22Rv1 (cell line): Measurements from ENCODE around the gene PDCL3.

Experiments used
- H3K27ac ChIP-seq: fragments of 450-650 bp; 2 replicates; pipeline ENCODE4 v1.5.1; 2017
- ZFX ChIP-seq: fragments of 450-650 bp; IDR thresholded peaks from 2 replicates; pipeline ENCODE4 v1.6.1; 2017; ENCODE audit warnings: antibody characterized with exemption, borderline replicate concordance
- TF ChIP-seq, protein P1 (sequence below): fragments of 450-650 bp; IDR thresholded peaks from 2 replicates; pipeline ENCODE4 v1.5.1; 2017; ENCODE audit warnings: mild to moderate bottlenecking

Gene PDCL3

DNA sequence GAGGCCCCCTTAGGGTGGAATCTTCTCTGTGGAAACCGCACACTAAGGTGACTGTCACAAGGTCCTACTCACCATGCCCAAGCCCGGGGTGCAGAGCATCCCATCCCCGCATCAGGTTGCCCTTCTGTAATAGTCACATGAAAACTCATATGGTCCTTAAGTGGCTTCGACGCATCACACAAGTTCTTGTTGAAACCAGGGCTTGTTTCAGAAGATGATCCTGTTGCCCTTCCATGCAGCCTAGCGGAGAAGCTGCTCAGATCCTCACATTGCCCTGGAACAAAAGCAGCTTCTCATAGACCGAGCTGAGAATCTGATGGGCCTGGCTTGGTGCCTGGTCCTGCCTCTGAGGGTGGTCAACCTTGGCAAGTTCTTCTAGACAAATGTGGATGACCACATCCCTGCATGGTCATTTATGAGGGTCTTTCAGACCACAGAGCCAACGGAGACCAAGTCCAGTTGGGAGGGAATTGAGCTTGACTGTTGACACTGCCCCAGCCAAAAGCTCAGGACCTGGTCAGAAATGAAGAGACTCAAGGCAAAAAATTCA lies 54.1 kb downstream of the PDCL3 start:
- TF ChIP-seq, protein P1, sequence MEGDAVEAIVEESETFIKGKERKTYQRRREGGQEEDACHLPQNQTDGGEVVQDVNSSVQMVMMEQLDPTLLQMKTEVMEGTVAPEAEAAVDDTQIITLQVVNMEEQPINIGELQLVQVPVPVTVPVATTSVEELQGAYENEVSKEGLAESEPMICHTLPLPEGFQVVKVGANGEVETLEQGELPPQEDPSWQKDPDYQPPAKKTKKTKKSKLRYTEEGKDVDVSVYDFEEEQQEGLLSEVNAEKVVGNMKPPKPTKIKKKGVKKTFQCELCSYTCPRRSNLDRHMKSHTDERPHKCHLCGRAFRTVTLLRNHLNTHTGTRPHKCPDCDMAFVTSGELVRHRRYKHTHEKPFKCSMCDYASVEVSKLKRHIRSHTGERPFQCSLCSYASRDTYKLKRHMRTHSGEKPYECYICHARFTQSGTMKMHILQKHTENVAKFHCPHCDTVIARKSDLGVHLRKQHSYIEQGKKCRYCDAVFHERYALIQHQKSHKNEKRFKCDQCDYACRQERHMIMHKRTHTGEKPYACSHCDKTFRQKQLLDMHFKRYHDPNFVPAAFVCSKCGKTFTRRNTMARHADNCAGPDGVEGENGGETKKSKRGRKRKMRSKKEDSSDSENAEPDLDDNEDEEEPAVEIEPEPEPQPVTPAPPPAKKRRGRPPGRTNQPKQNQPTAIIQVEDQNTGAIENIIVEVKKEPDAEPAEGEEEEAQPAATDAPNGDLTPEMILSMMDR, result no peak
- no peak for TF ChIP-seq ZFX
- H3K27ac ChIP-seq, result no peak overlapping the region

DNA sequence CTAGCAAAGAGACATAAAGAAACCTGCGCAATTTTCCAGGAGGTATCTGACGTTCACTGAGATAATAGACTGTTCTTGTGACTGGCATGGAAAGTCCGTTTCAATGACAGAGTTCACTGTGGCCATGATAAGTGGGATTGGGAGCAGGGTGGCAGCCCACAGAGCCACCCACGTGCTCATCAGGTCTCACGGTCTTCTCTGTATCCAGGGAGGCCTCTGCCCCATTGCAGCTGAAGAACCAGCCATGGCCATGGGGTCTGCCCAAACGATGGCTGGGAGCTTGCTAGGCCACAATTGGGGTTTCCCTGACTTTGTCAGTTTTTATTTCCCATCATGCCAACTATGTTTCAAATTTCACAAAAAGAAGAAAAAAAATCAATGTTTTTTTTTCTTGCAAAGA lies 57.2 kb downstream of the PDCL3 start:
- TF ChIP-seq ZFX, result no peak
- TF ChIP-seq, protein P1, result no peak
- no peak overlapping the region for H3K27ac ChIP-seq

DNA sequence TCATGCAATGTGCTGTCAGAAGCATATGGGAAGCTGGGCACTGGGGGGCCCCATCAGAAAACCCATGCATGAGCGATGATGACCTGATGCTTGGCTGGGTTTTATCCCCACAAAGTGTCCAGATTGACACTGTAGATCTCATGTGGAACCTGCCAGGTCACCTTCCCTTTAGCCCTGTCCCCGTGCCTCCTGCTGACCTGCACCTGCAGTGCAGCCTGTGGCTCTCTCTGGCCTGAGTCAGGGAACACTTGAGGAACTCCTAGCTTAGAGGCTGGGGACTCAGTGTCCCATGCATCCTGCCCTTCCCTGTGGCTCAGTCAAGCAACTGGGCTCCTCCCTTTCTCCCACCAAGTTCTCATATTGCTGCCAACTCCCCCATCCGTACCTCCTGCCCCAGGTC lies 57.7 kb downstream of the PDCL3 start:
- no peak overlapping the region for H3K27ac ChIP-seq
- TF ChIP-seq, protein P1, result no peak
- no peak for TF ChIP-seq ZFX

DNA sequence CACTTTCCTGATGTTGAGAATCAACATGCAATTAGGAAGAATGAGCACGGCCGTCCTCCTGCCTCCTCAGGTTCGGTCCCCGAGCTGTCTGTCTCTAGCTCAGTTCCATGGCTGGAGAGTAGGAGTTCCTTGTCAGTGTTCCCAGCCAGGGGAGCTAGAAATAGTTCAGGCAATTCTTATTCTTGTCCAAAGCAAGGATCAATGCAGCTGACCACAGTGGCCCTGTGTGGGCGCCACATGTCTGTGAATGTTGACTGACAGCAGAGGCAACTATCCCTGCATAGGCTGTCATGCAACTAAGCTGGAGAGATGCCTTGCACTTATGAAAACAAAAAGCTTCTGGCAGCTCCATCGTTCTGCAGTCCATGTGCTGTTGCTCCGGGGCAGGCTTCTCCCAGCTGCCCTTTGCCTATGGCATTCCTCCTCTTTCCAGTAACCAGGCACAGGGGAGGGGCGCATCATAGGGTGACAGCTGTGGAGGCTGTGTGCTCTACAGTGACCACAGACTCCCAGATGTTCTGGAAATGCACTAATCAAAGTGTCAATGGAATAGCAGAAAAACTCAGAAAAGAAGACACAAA lies 58.7 kb downstream of the PDCL3 start:
- H3K27ac ChIP-seq, result no peak overlapping the region
- no peak for TF ChIP-seq ZFX
- TF ChIP-seq, protein P1, result no peak

DNA sequence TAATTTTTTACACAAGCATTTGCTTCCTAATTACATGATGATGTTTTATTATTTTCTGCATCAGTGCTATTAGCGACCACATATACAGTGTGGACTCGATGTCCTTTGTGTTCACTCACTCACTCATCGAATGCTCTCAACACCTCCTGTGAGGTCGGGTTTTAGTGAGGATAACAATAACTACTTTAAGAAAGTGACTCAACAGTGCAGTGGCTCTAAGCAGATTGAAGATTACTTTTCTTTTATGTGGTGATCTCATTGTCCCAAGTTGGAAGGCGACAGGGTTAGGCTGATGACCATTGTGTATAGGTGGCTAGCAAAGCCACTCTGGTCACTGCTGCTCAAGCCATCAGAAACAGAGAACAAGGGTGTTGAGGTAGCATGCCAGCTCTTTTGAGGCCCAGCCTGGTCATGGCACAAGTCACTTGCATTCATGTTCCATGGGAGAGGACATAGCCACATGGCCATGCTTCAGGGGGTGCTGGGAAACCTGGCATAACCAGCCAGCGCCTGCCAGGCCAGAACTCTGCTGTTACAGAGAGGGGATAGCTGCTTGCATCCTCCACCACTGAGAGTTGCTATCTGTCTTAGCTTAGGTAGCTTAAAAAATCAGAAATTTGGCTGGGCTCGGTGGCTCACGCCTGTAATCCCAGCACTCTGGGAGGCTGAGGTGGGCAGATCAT lies 60.4 kb downstream of the PDCL3 start:
- TF ChIP-seq ZFX, result no peak
- TF ChIP-seq, protein P1, result no peak
- H3K27ac ChIP-seq, result no peak overlapping the region

DNA sequence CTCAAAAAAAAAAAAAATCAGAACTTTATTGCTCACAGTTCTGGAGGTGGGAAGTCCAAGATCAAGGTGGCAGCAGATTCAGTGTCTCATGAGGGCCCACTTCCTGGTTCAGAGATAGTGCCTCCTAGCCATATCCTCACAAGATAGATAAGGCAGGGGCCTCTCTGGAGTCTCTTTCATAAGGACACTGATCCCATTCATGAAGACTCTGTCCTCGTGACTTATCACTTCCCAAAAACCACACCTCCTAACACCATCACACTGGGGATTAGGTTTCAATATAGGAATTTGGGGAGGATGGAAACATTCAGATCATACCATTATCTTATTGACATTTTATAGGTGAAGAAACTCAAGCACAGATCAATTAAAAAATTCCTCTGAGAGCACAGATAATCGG lies 61.1 kb downstream of the PDCL3 start:
- no peak overlapping the region for H3K27ac ChIP-seq
- TF ChIP-seq, protein P1, result no peak

DNA sequence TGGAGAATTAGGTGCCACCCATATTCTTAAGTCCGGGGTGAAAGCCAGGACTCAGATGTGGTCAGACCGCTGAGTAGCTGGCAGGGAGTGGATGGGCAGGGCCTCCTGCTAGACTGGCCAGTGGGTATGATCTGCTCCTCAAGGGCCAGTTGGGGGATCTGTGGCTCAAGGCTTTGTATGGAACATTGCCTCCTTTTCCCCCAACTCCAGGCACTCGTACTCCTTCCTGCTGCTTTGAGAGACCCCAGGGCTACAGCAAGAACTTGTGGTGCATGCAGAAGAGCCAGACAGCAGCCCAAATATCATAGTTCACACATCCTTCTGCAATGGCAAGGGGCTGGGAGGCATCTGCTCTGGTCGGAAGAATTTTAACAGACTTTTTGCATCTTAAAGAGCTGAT lies 61.7 kb downstream of the PDCL3 start:
- TF ChIP-seq, protein P1, result no peak
- TF ChIP-seq ZFX, result no peak
- H3K27ac ChIP-seq, result no peak overlapping the region
